Measurements from ENCODE around the gene ATAD3A.
A peak's percentile ranks its signal among the peaks of the same experiment; 100 is the strongest.
"Not testable (repeated sequence)": the region's sequence is repeated elsewhere in the genome, so short reads cannot be mapped to it uniquely, and the experiment has no call there.

ATAD3A gene

DNA sequence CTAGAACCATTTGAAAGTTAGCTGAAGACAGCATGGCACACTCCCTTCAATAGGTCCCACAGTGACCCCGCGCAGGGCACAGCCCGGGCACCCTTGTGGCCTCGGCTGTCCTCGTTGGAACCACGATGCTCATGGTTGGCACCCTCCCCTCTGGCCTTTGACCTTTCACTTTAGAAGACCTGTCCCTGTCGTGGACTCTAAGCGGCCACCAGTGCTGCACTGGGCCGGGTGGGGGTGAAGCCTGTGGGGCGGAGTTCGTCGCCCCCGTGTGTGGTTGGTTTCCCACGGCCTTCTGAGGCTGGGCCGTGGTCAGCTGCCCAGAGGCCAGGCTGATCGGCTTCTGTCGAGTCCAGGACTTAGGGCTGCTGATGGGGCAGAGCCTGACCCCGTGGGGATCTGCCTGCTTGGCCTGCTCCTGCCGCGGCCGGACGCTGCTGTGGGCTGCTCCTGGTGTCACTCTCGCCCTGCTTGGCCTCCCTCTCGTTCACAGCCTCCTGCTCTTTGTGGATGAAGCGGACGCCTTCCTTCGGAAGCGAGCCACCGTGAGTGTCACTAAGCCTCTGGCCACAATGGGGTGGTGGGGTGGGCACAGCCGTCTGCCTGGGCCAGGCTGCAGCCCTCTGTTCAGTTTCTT lies 12.9 kb downstream of the ATAD3A start:
- DNase-seq: not testable (repeated sequence)

DNA sequence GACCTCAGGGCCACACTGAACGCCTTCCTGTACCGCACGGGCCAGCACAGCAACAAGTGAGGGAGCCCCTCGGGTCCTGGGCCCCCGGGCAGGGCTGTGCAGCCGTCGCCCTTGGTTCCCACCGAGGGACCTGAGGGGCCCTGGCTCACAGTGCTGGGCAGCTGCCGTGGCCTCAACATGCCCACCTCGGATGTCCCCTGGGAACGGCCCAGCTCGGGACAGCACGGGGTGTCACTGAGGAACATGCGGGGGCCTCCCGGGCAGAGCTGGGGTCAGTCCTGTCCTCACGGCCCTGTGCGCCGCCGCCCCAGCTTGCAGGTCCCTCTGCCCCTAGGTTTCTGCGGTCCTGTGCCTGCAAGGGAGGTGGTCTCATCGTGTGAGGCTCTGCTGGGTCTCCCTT lies 14.5 kb downstream of the ATAD3A start:
- DNase-seq: not testable (repeated sequence)

DNA sequence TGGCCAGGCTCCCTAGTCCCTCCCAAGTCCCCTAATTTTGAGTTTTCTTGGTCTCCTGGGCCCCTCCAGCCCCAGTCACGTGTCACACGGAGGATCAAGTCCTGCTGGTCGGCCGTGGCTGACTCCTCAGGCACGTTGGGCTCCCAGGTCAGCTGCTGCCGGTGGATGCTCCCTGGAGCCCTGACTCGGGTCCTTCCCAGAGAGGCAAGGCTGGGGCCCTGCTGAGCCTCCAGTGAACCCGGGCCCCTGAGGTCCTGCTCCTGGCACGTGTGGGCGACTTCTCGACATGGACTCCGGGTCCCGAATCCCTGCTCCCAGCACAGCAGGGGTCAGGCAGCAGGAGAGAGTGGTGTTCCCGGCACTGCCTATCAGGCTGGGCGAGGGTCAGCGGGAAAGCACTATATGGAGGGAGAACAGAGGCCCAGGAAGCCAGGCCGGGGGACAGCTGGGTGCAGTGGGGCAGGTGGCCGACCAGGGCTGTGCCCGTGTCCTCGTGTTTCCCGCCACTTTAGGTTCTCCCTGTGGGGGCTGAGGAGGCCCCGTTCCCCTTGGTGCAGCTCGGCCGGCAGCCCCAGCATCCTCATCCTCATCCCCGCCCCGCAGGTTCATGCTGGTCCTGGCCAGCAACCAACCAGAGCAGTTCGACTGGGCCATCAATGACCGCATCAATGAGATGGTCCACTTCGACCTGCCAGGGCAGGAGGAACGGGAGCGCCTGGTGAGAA lies 15.3 kb downstream of the ATAD3A start:
- DNase-seq: no peak

GRCh38 chr1:1528301-1529267 lies 16.6 kb downstream of the ATAD3A start:
- no peak for DNase-seq

DNA sequence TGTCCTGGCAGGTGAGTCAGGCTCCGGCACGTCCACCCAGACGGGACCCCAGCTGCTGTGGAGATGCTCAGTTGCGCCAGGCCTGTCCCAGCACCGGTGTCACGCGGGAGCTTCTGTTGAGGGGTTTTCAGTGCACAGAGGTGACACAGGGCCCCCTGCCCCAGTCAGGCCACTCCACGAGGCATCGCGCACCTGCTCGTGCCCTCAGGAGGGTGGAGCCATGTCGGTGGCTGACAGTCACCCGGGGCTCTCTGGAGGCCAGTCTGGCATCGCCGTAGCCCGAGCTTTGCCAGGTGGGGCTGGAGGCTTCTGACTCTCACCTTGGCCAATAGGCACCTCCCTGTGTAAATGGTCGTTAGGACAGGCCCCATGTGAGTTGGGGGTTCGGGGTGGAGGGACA lies 17.4 kb downstream of the ATAD3A start:
- DNase-seq: no peak

DNA sequence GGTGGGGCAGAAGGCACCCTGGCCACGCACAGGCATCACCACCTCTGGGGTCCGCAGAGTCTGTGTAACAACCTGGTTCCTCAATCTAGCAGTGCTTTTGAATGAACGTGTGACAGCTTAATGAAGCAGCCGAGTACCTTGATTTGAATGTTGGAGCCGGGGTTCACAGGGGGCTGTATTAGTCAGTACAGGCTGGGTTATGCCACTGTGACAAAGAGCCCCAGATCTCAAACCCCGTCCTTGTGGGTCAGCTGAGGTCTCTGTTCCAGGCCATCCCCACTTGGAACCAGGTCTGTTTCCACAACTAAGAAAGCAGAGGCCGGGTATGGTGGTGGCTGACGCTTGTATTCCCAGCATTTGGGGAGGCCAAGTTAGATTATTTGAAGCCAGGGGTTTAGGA lies 18.0 kb downstream of the ATAD3A start:
- no peak for DNase-seq

DNA sequence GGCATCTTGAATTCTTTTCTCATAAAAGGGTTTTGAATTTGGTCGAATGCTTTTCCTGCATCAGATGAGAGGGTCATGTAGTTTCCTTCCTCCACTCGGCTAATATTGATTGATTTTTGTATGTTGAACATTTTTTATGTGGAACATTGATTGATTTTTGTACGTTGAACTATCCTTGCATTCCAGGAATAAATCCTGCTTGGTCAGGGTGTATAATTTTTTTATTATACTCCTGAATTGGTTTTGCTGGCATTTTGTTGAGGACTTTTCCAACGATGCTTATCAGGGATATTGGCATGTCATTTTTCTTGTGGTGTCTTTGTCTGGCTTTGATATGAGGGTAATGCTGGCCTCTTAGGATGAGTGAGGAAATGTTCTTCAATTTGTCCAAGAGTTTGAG lies 20.0 kb downstream of the ATAD3A start:
- no peak for DNase-seq

GRCh38 chr1:1533176-1533893 lies 21.4 kb downstream of the ATAD3A start:
- DNase-seq: not testable (repeated sequence)

DNA sequence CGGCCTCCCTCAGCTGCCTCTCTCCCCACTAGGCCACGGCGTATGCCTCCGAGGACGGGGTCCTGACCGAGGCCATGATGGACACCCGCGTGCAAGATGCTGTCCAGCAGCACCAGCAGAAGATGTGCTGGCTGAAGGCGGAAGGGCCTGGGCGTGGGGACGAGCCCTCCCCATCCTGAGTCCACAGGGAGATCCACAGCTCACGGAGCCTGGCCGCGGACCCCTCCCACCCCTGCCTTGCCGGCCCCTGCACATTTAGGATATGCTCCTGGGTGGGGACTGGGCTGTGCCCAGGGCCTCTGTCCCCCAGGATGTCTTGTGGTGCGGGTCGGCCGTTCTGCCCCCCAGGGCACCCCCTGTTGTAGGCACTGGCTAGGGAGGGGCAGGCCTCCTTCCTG lies 21.9 kb downstream of the ATAD3A start:
- not testable (repeated sequence) for DNase-seq

DNA sequence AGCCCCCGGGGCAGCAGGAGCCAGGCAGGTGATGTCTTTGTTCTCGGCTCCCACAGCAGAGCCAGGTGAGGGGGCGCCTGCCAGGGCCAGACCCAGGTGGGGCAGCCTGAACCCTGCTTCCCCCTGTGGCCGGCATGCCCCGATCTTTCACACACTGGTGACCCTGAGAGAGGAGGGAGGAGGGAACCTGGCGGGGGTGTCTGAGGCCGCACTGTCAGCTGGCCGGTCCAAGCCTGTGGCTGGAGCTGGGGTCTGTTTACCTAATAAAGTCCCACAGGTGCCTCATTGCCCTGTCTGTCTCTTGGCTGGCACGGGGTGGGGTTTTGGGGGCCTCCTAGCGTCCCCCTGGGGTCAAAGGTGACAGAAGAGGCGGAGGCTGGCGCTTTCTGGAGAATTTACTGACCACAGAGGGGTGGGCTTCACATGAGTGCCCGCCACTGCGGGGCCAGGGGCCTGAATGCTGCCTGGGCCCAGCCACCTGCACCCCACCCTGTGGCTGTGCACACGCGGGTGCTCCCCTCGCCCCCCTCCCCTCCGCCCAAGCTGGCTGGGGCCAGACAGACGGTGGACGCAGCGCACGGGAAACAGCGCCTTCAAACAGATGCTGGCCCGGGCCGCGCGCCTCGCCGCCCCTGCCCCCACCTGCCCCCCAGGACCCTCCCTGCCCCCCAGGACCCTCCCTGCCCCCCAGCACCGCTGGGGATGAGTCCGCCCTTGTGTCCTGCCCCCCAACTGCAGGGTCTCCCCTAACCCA lies 22.6 kb downstream of the ATAD3A start:
- DNase-seq: no peak

DNA sequence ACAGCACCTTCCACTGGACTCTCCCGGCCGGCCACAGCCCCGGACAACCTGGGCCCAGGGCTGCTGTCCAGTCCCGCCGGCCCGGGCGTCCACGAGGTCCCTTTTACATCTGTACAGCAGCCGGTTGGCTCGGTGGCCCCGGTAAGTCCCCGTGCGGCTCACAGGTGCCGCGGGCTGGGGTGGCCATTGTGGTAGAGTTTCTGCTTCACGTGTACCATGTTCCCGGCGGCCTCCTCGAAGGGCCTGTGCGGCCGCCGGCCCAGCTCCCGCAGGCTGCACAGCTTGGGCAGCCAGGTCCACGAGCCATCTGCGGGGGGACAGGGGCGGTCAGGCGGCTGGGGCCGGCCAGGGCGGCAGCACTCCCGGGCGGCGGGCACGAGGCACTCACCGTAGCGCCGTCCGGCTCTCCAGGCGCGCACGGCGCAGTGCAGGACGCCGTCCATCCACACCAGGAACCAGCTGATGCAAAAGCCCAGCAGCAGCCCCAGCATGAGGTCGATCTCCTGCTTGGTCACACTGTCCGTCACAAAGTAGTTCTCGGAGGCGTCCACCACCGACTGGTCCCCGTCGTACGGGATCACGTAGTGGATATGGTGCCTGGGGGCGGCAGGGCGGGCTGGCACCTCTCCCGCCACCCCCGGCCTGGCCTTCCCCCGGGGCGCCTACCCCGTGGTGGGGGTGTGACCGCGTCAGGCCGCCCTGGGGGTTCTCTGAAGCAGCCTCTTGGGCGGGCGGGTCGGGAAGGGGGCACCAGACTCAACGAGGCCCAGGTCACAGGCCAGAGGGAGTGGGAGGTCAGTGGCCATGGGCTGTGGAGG lies 23.4 kb downstream of the ATAD3A start:
- no peak for DNase-seq

- no peak for DNase-seq
Measured at GRCh38 chr1:1536019-1536937, 24.3 kb downstream of the ATAD3A start.

DNA sequence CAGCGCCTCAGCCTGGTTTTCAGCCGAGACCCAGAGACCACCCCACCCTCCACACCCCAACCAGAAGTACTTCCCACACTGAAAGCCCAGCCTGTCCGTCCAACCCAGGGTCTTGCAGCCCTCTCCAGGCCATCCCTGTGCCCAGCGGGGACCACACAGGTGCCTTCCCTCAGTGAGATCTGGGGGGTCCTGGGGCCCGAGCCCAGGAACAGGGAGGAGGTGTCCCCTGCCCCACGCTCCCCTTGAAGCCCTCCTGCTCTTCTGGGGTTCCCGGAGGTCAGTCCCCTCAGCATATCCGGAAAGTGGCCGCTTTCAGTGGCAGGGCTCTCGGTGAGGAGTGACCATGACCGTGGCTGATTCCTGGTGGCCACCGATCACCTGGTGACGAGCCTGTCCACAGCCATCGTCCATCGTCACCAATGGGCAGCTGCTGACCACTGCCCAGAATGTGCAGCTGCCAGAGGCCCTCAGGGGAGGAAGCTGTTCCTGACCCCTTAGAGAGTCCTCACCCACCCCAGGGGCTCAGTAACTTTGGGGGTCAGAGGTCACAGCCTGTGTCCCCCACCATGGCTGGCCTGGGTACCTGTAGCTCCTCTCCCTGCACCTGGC lies 25.1 kb downstream of the ATAD3A start:
- DNase-seq: no peak

DNA sequence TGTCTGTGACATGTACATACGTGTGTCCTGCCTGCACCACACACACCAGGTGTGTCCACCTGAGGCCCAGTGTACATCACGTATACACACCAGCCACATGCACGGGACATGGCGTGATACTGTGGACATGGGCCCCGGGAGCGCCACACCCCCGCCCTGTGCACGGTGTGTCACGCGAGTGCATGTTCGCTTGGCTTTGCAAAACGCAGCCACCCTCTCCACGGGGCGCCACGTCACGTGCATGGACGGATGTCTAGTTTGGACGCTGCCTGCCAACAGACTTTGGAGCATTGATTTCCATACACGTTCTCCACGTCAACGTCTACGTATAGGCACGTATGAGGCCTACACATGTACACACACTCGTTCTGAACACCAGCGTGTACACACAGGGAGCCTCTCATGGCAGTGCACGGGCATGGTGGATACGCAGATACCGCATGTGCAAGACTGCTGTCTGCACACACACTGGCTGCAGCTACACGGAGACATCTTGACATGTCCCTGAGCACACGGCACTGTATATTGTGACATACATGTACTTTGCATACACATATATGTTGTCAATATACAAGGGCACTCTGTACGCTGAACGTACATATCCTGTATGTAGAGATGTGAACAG lies 25.8 kb downstream of the ATAD3A start:
- no peak for DNase-seq

GRCh38 chr1:1538334-1538733 lies 26.4 kb downstream of the ATAD3A start:
- DNase-seq: no peak

DNA sequence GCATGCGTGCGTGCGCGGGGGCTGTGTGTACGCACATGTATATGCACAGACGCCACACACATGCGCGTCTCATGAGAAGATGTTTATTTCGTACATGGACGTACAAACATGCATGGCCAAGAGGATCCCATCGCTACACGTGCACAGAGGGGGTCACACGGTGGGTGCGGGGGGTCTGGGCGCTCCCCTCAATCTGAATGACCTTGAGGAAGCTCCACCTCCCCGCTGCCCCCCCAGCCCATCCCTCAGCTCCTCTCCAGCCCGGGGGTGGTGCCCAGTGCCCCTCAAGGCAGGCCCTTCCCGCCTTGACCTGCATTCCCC lies 27.0 kb downstream of the ATAD3A start:
- no peak for DNase-seq

- DNase-seq: no peak
Measured at GRCh38 chr1:1539310-1540089, 27.5 kb downstream of the ATAD3A start.

DNA sequence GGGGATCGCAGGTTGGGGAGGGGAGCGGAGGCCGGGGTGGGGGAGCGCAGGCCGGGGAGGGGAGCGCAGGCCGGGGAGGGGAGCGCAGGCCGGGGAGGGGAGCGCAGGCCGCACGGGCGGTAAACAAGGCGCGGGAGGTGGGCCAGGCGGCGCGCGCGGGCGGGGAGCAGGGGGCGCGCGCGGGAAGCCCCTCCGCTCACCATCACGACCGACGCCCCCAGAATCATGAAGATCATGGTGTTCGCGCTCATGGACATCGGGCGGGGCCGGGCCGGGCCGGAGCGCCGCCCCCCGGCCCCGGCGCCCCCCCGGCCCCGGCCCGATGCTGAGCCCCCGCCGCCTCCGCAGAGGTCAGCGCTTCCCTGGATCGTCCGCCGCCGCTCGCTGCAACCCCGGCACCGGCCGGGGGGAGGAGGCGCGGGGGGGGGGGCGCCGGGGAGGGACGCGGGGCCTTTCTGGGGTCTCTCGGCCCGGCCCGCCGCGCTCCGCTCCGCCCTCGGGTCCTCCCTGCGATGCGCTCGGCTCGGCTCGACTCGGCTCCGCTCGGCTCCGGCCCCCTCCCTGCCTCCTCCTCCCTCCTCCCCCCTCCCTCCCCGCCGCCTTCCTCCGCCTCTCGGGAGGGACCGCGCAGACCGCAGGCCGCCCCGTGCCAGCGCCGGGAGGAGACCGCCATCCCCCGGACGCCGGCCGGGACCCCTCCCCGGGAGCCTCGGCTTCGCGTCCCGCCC lies 28.3 kb downstream of the ATAD3A start, which contains the start of gene TMEM240:
TSS of gene TMEM240 (minus strand) at position 535 of the 728 bp plus-strand sequence. CDS start at position 257, 278 bp downstream.
- peak; percentile 26 for DNase-seq
